DOHH2 (cell line): ENCODE data around the gene CTU1.

Experiments used
- H3F3A ChIP-seq: fragments of 200-600 bp; sonication (generic), shearing (Covaris generic); 2 replicates; pipeline ENCODE4 v1.6.0; 2016; ENCODE audit warnings: antibody characterized with exemption, mild to moderate bottlenecking; ENCODE audit not compliant: control insufficient read depth, insufficient read depth
- H3K27ac ChIP-seq: fragments of 200-600 bp; sonication (generic); 2 replicates; pipeline ENCODE4 v1.5.1; 2014; ENCODE audit warnings: low read depth, mild to moderate bottlenecking, low read length, moderate library complexity
- H3K27me3 ChIP-seq: fragments of 200-600 bp; sonication (generic); 2 replicates; pipeline ENCODE4 v1.6.1; 2014; ENCODE audit warnings: mild to moderate bottlenecking, low read length, mixed read lengths; ENCODE audit not compliant: control insufficient read depth
- H3K36me3 ChIP-seq: fragments of 200-600 bp; sonication (generic); 2 replicates; pipeline ENCODE4 v1.6.1; 2014; ENCODE audit warnings: mild to moderate bottlenecking, low read length, moderate library complexity, mixed read lengths; ENCODE audit not compliant: control insufficient read depth
- H3K4me1 ChIP-seq: fragments of 200-600 bp; sonication (generic); 2 replicates; pipeline ENCODE4 v1.6.1; 2014; ENCODE audit warnings: mild to moderate bottlenecking, low read length, mixed read lengths; ENCODE audit not compliant: control insufficient read depth
- H3K4me2 ChIP-seq: fragments of 200-600 bp; sonication (generic); 2 replicates; pipeline ENCODE4 v1.6.0; 2014; ENCODE audit warnings: mild to moderate bottlenecking, low read length, moderate library complexity
- H3K4me3 ChIP-seq: fragments of 200-600 bp; sonication (generic); 2 replicates; pipeline ENCODE4 v1.5.1; 2014; ENCODE audit warnings: mild to moderate bottlenecking, low read length, mixed read lengths
- H3K79me2 ChIP-seq: fragments of 200-600 bp; sonication (generic); 2 replicates; pipeline ENCODE4 v1.6.1; 2014; ENCODE audit warnings: mild to moderate bottlenecking, low read length, mixed read lengths; ENCODE audit not compliant: control insufficient read depth
- H3K9me2 ChIP-seq: fragments of 200-600 bp; sonication (generic); replicated peaks from 2 replicates; pipeline ENCODE4 v1.6.1; 2014; ENCODE audit warnings: mild to moderate bottlenecking, low read length, mixed read lengths; ENCODE audit not compliant: control insufficient read depth
- H3K9me3 ChIP-seq: fragments of 200-600 bp; sonication (generic); 2 replicates; pipeline ENCODE4 v1.6.1; 2014; ENCODE audit warnings: antibody characterized with exemption, low read length, mixed read lengths; ENCODE audit not compliant: control insufficient read depth, insufficient read depth
- H4K20me1 ChIP-seq: fragments of 200-600 bp; sonication (generic); 2 replicates; pipeline ENCODE4 v1.6.0; 2014; ENCODE audit warnings: low read depth, mild to moderate bottlenecking, antibody characterized with exemption, low read length, moderate library complexity; ENCODE audit not compliant: control insufficient read depth, insufficient read depth
- CTCF ChIP-seq: fragments of 200-600 bp; sonication (generic); IDR thresholded peaks from one replicate; pipeline ENCODE4 v1.5.1; 2014; ENCODE audit warnings: antibody characterized with exemption, mild to moderate bottlenecking, low read depth, low read length; ENCODE audit not compliant: poor library complexity, severe bottlenecking
- EZH2phosphoT487 ChIP-seq: fragments of 200-600 bp; sonication (generic); IDR thresholded peaks from 2 replicates; pipeline ENCODE4 v1.6.1; 2017; ENCODE audit warnings: borderline replicate concordance, mild to moderate bottlenecking, antibody characterized with exemption, low read length, moderate library complexity, mixed read lengths

Gene CTU1

GRCh38 chr19:51100601-51101000 is 7.6 kb downstream of the CTU1 start:
- Histone ChIP-seq H3K27me3 (no peaks in the 10 kb centered on the region), H3K36me3 (peaks cover 46% of the 10 kb centered on the region), H4K20me1 (no peaks in the 10 kb centered on the region), H3K9me2 (no peaks in the 10 kb centered on the region), H3K4me3 (no peak overlapping the region), H3K4me2 (no peak overlapping the region), H3F3A (no peaks in the 10 kb centered on the region), H3K4me1 (peaks cover 6% of the 10 kb centered on the region), H3K27ac (no peak overlapping the region), H3K79me2 (peaks cover 23% of the 10 kb centered on the region), H3K9me3 (no peaks in the 10 kb centered on the region)
- TF ChIP-seq EZH2phosphoT487, result no peak
- TF ChIP-seq CTCF, result no peak

- H3K36me3 ChIP-seq, result peaks cover 36% of the 10 kb centered on the region
- no peak for TF ChIP-seq EZH2phosphoT487
- TF ChIP-seq CTCF, result no peak
- no peak overlapping the region for H3K4me2 ChIP-seq
- H3K4me1 ChIP-seq, result peaks cover 6% of the 10 kb centered on the region
- no peaks in the 10 kb centered on the region for H3K9me3 ChIP-seq
- no peak overlapping the region for H3K27ac ChIP-seq
- no peaks in the 10 kb centered on the region for H3F3A ChIP-seq
- no peak overlapping the region for H3K4me3 ChIP-seq
- H4K20me1 ChIP-seq, result no peaks in the 10 kb centered on the region
- H3K9me2 ChIP-seq, result no peaks in the 10 kb centered on the region
- H3K27me3 ChIP-seq, result no peaks in the 10 kb centered on the region
- peaks cover 11% of the 10 kb centered on the region for H3K79me2 ChIP-seq
Measured at GRCh38 chr19:51099047-51099382, 9.2 kb downstream of the CTU1 start.

GRCh38 chr19:51098365-51099046 is 9.7 kb downstream of the CTU1 start:
- H3K4me2 ChIP-seq, result no peak overlapping the region
- no peaks in the 10 kb centered on the region for H3K9me2 ChIP-seq
- no peak overlapping the region for H3K4me3 ChIP-seq
- no peaks in the 10 kb centered on the region for H3F3A ChIP-seq
- TF ChIP-seq EZH2phosphoT487, result no peak
- no peak for TF ChIP-seq CTCF
- no peaks in the 10 kb centered on the region for H4K20me1 ChIP-seq
- peaks cover 31% of the 10 kb centered on the region for H3K36me3 ChIP-seq
- H3K27ac ChIP-seq, result no peak overlapping the region
- H3K4me1 ChIP-seq, result peaks cover 6% of the 10 kb centered on the region
- H3K27me3 ChIP-seq, result no peaks in the 10 kb centered on the region
- peaks cover 11% of the 10 kb centered on the region for H3K79me2 ChIP-seq
- no peaks in the 10 kb centered on the region for H3K9me3 ChIP-seq
